Measurements from ENCODE around the gene SELENOP. TPM values are rescaled to one million over a fixed set of nuclear protein-coding genes. Genes with fewer than 3 reads are reported as not detected.

SELENOP gene
- total and polyA plus RNA-seq, 9 donors: 339 to 764 (median 590) TPM

DNA sequence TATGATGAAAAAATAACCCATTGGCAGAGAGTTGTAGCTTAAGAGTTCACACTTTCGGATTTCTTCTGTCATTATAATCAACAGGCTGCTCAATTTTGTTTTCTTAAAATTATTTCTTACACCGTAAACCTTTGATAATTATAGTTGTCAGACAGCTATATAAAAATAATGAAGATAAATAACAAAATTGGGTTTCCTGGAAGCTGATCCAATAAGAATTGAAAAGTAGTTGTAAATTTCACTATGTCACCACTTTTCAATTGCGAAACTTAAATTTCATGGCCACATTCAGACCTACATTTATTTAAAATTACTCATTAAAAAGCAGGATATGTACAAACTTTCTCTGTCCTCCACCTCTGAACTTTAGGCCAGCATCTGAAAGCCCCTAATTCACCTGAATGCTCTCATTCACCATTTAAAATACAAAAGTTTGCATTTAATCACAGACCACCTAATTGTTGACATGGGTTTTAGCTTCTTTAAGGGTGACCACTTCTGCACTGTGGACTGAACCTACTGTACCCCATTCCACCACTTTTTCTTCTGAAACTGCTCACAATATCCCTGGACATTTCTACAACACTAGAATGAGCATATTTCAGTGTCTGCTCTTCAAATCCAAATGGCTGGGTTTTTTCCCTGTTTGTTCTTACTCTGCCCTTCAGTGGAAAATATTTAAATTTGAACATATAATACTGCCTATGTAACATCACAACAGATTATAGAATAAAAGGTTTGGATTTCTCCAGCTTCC is 680 bp downstream of the SELENOP start:
- peaks cover 3% of the 10 kb centered on the region for H3K4me1 ChIP-seq (ENCODE audit: insufficient read depth)
- intact Hi-C loops (cut with DNase I): loop anchor here in 1 of 4 donors (10.0 kb wide), 1 partner anchor 674 kb away; the partner anchor contains the start of gene TMEM267
- no peaks in the 10 kb centered on the region for H3K36me3 ChIP-seq
- TF ChIP-seq, protein P1, sequence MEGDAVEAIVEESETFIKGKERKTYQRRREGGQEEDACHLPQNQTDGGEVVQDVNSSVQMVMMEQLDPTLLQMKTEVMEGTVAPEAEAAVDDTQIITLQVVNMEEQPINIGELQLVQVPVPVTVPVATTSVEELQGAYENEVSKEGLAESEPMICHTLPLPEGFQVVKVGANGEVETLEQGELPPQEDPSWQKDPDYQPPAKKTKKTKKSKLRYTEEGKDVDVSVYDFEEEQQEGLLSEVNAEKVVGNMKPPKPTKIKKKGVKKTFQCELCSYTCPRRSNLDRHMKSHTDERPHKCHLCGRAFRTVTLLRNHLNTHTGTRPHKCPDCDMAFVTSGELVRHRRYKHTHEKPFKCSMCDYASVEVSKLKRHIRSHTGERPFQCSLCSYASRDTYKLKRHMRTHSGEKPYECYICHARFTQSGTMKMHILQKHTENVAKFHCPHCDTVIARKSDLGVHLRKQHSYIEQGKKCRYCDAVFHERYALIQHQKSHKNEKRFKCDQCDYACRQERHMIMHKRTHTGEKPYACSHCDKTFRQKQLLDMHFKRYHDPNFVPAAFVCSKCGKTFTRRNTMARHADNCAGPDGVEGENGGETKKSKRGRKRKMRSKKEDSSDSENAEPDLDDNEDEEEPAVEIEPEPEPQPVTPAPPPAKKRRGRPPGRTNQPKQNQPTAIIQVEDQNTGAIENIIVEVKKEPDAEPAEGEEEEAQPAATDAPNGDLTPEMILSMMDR (IDR thresholded peaks at IDR 0.05): no peak
- TF ChIP-seq POLR2A (IDR thresholded peaks at IDR 0.05): no peak
- TF ChIP-seq EP300 (IDR thresholded peaks at IDR 0.05): no peak
- peak overlapping the region; percentile 34 to 84 for H3K27ac ChIP-seq
- DNase-seq: no peak
- WGBS, 3 donors: 11 to 17% (median 11%) methylated on average over 3 of the region's 3 CpGs
- no peaks in the 10 kb centered on the region for H3K27me3 ChIP-seq
- no peaks in the 10 kb centered on the region for H3K9me3 ChIP-seq
- peak overlapping the region; percentile 47 for H3K4me3 ChIP-seq

DNA sequence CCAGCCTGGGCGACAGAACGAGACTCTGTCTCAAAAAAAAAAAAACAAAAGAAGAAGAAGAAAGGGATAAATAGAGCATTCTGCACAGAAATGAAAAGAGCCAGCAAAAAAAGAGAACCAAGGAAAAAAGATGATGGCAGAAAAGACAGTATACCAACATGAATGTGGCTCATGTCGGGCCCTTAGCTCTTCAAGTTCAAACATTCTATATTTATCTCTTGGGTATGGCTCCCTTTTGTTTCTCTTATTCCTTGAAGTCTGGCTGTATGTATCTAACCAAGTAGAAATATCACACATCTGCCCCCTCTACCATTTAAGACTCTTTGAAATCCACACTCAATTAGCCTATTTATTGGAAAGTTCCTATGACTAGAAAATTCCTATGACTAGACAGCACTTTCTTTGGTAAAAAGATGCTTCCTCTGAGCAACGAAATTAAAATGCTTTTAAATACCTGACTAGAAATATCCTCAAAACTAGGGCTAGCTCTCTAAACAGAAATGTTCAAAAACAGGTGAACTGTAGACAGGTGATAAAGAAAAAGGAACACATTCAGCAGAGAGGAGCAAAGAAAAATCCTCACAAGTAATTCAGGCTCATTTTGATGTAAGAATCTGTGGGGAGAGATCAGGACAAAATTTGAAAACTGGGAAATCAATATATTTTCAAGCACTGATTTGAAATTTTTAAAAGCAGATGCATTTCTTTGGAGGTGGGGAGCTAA is 2.6 kb downstream of the SELENOP start:
- no peak for TF ChIP-seq POLR2A (IDR thresholded peaks at IDR 0.05)
- TF ChIP-seq, protein P1 (IDR thresholded peaks at IDR 0.05): no peak
- TF ChIP-seq EP300 (IDR thresholded peaks at IDR 0.05): no peak
- Histone ChIP-seq H3K36me3 (no peaks in the 10 kb centered on the region), H3K4me1 (ENCODE audit: insufficient read depth) (peaks cover 3% of the 10 kb centered on the region), H3K27ac (peak overlapping the region in 1 of 2 donors; percentile 84), H3K9me3 (no peaks in the 10 kb centered on the region), H3K27me3 (no peaks in the 10 kb centered on the region), H3K4me3 (peak overlapping the region; percentile 47)
- intact Hi-C loops (cut with DNase I): loop anchor here in 2 of 4 donors (10.0 kb wide), 2 partner anchors 76 to 86 kb away; no protein-coding TSS in a partner anchor
- DNase-seq: no peak
- WGBS, 3 donors: 69 to 74% (median 71%) methylated on average over 4 of the region's 4 CpGs

DNA sequence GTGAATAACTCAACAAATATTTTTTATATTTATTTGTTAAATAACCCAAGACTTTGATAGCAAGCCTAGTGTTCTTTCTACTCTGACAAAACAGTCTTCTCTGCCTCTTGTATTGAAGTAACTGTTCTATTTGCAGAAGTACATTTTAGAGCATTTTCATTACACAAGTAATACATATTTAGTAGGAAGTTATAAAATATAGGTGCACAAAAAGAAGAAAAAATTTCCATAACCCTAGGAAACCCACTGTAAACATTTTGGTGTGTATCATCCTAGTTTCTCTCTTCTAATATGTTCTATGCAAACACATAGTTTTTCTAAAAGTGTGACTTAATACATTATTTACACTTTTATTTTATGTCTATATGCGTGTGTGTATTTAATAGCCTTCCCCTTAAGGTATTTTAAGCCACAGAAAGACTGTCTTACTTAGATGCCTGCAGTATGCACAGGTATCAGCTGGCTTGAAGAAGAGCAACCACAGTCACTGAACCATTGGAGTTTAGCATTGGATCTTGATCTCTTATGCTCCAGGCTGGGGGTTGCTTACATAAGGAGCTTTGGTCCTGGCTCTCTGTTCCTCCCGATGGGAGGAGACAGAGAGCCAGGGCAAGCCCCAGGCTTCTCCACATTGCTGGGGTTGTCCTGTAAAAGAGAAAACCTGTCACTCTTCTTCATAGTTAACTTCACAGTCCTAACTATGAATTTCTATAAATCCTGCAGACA is 3.8 kb downstream of the SELENOP start:
- DNase-seq: no peak
- TF ChIP-seq POLR2A (IDR thresholded peaks at IDR 0.05) (no peak), EP300 (IDR thresholded peaks at IDR 0.05) (no peak)
- TF ChIP-seq, protein P1 (IDR thresholded peaks at IDR 0.05): no peak
- no peaks in the 10 kb centered on the region for H3K36me3 ChIP-seq
- H3K9me3 ChIP-seq: no peaks in the 10 kb centered on the region
- no peaks in the 10 kb centered on the region for H3K27me3 ChIP-seq
- peak overlapping the region; percentile 47 for H3K4me3 ChIP-seq
- no peak overlapping the region for H3K27ac ChIP-seq
- WGBS, 3 donors: 61 to 65% (median 64%) methylated on average over 2 of the region's 2 CpGs
- H3K4me1 ChIP-seq (ENCODE audit: insufficient read depth): peaks cover 3% of the 10 kb centered on the region
- intact Hi-C loops (cut with DNase I): loop anchor here in 2 of 4 donors (10.0 kb wide), 2 partner anchors 77 to 87 kb away; no protein-coding TSS in a partner anchor

DNA sequence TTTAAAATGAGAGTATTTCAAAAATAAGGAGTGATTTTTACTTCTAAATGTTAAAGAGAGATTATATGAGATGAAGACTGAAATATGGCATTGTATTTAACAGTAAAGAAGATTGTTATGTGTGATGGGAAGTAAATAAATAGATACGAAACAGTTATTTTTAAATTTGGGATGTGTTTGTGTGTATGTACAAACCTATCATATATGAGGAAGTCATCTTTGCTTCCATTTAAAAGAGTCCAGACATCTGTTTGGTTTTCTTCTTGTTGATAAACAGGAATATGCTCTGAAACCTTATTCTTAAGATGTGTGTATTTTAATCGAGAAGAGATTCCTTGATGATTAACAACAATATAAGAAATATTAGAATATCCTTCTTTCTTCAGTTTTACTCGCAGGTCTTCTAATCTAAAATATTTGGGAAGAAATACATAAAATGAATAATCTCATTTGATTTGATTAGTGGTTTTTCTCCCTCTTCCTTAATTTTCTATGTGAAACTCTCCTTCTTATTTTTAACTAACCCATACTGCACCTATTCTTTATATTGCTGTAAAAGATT is 4.9 kb downstream of the SELENOP start:
- Histone ChIP-seq H3K27me3 (no peaks in the 10 kb centered on the region), H3K9me3 (no peaks in the 10 kb centered on the region), H3K4me3 (no peak overlapping the region), H3K4me1 (ENCODE audit: insufficient read depth) (peaks cover 2% of the 10 kb centered on the region), H3K36me3 (no peaks in the 10 kb centered on the region), H3K27ac (no peak overlapping the region)
- intact Hi-C loops (cut with DNase I): loop anchor here in 2 of 4 donors (10.0 kb wide), 2 partner anchors 78 to 88 kb away; no protein-coding TSS in a partner anchor
- no peak for DNase-seq
- WGBS, 3 donors: 84 to 87% (median 85%) methylated on average over 3 of the region's 3 CpGs
- TF ChIP-seq POLR2A (IDR thresholded peaks at IDR 0.05) (no peak), EP300 (IDR thresholded peaks at IDR 0.05) (no peak)
- TF ChIP-seq, protein P1 (IDR thresholded peaks at IDR 0.05): no peak

Data from ovary (tissue), 9 donors.